Subcutaneous adipose tissue (tissue), 4 donors: ENCODE measurements around the gene ZNF516. TPM values are rescaled to one million over a fixed set of nuclear protein-coding genes. Genes with fewer than 3 reads are reported as not detected.

Source experiments
- total RNA-seq, 4 donors: library from RNA; depleted of rRNA; stranded (reverse); fragments of >200 nt; gene quantifications; one replicate each; pipeline ENCODE4 v1.1.0, GENCODE V29; 2016
- TF ChIP-seq, protein P1 (sequence below): fragments of 450-650 bp; IDR thresholded peaks from one replicate; pipeline ENCODE4 v1.5.1; 2016; ENCODE audit warnings: low read depth, mild to moderate bottlenecking, control low read depth, antibody characterized with exemption, moderate library complexity

ZNF516 gene
- total RNA-seq, 4 donors from 2014 or later = 15.4 to 22.3 (median 17.5) TPM

DNA sequence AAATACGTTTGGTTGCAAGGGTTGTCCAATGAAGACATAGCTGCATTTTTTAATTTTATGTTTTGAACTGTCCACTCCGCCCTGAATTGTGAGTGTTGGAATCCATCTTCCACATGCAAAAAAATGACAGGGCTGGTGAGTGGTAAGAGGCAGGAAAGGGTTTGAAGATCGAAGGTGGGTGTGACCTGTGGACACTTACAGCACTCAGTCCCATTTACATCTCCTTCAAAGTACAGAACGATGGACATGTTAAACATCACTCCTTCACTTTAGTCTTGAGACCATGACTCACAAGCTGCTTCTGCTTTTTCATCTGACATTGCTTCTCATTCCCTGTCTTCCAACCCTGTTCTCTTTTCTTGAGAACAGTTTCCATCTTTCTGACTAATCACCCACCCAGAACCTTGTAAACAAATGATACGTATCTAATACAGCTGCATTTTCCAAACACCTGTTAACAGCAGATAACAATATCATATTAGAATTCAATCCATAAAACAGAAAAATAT, 179.3 kb downstream of the ZNF516 start:
- TF ChIP-seq, protein P1, sequence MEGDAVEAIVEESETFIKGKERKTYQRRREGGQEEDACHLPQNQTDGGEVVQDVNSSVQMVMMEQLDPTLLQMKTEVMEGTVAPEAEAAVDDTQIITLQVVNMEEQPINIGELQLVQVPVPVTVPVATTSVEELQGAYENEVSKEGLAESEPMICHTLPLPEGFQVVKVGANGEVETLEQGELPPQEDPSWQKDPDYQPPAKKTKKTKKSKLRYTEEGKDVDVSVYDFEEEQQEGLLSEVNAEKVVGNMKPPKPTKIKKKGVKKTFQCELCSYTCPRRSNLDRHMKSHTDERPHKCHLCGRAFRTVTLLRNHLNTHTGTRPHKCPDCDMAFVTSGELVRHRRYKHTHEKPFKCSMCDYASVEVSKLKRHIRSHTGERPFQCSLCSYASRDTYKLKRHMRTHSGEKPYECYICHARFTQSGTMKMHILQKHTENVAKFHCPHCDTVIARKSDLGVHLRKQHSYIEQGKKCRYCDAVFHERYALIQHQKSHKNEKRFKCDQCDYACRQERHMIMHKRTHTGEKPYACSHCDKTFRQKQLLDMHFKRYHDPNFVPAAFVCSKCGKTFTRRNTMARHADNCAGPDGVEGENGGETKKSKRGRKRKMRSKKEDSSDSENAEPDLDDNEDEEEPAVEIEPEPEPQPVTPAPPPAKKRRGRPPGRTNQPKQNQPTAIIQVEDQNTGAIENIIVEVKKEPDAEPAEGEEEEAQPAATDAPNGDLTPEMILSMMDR = no peak

GRCh38 chr18:76314496-76314895, 180.5 kb downstream of the ZNF516 start:
- TF ChIP-seq, protein P1 = no peak

GRCh38 chr18:76314015-76314414, 181.0 kb downstream of the ZNF516 start:
- TF ChIP-seq, protein P1 = no peak
